ENCODE measurements around the gene ZFYVE27.

ZFYVE27 gene

GRCh38 chr10:97778452-97779302 is 41.7 kb downstream of the ZFYVE27 start:
- DNase-seq (ENCODE audit: low spot score), result no peak
- Mint-ChIP-seq H3K27ac (no peak overlapping the region), H3K27me3 (ENCODE audit: low read depth) (peaks cover 4% of the 10 kb centered on the region), H3K4me1 (ENCODE audit: low read depth) (peaks cover 6% of the 10 kb centered on the region), H3K9me3 (no peaks in the 10 kb centered on the region), H3K4me3 (no peak overlapping the region), H3K36me3 (ENCODE audit: low read depth) (no peaks in the 10 kb centered on the region)

DNA sequence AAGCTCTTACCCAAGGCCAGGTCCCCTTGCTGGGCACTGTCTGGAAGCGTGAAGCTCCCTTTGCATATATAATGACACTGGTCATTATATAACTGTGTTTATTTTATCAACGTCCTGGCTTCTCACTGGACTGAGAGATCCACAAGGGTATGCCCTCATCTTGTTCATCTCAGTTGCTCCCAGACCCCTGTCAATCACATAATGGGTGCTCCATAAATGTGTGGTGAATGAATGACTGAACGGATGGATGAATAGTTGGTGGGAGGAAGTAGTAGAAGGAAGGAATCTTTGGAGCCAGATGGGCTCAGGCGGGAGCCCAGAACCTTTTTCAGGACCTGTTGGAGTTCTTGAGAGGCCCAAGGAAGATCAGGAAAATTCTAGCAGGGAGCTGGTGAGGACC is 42.6 kb downstream of the ZFYVE27 start:
- no peak overlapping the region for H3K27ac Mint-ChIP-seq
- no peak for DNase-seq (ENCODE audit: low spot score)
- H3K36me3 Mint-ChIP-seq (ENCODE audit: low read depth), result no peaks in the 10 kb centered on the region
- H3K4me1 Mint-ChIP-seq (ENCODE audit: low read depth), result peaks cover 6% of the 10 kb centered on the region
- H3K4me3 Mint-ChIP-seq, result no peak overlapping the region
- no peaks in the 10 kb centered on the region for H3K27me3 Mint-ChIP-seq (ENCODE audit: low read depth)
- H3K9me3 Mint-ChIP-seq, result no peaks in the 10 kb centered on the region

GRCh38 chr10:97779975-97780374 is 43.0 kb downstream of the ZFYVE27 start:
- Mint-ChIP-seq H3K27me3 (ENCODE audit: low read depth) (no peaks in the 10 kb centered on the region), H3K36me3 (ENCODE audit: low read depth) (no peaks in the 10 kb centered on the region), H3K4me1 (ENCODE audit: low read depth) (peaks cover 6% of the 10 kb centered on the region), H3K27ac (no peak overlapping the region), H3K9me3 (no peaks in the 10 kb centered on the region), H3K4me3 (no peak overlapping the region)
- DNase-seq (ENCODE audit: low spot score), result no peak

DNA sequence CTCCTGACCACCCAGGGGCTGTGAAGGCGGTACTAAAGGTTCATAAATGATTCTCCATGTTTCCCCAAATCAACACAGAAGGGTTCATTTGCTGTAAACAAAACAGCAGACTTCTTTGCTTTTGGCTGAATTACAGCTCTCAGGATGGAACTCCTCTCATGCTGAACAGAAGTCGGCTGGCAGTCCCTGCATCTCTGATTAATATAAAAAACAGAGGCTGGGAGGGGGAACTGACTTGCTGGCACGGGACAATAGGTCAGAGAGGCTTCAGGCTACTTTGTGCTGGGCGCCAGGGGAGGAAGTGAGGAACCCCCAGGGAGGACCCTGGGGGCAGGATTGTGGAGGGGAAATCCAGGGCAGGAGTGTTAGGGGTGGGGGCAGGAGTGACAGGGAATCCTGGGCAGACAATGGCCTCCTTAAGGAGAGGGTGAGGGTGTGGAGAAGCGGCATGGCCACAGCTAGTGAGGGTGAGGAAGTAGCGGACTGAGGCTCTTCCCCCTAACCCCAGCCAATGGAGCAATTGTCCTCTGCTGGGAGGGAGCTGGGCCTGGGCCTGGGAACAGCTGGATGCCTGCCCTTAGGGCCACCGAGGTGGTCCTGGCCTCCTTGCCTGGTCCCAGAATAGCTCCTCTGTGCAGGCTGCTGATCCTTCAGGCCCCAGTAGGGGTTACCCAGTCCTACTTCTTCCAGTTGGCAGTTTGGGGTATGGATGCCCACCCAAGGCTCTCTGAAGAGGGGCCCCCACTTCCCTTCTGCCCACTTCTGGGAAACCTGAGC is 44.1 kb downstream of the ZFYVE27 start:
- H3K27me3 Mint-ChIP-seq (ENCODE audit: low read depth), result no peaks in the 10 kb centered on the region

GRCh38 chr10:97781618-97782331 is 44.8 kb downstream of the ZFYVE27 start:
- H3K4me1 Mint-ChIP-seq (ENCODE audit: low read depth), result peaks cover 6% of the 10 kb centered on the region
- DNase-seq (ENCODE audit: low spot score), result no peak
- H3K9me3 Mint-ChIP-seq, result no peaks in the 10 kb centered on the region
- H3K27me3 Mint-ChIP-seq (ENCODE audit: low read depth), result no peaks in the 10 kb centered on the region
- H3K36me3 Mint-ChIP-seq (ENCODE audit: low read depth), result no peaks in the 10 kb centered on the region
- H3K4me3 Mint-ChIP-seq, result no peak overlapping the region
- H3K27ac Mint-ChIP-seq, result no peak overlapping the region

More for the DNA sequence above, 44.1 kb downstream of the ZFYVE27 start:
- Mint-ChIP-seq H3K36me3 (ENCODE audit: low read depth) (no peaks in the 10 kb centered on the region), H3K4me1 (ENCODE audit: low read depth) (peaks cover 6% of the 10 kb centered on the region), H3K4me3 (no peak overlapping the region), H3K27ac (no peak overlapping the region), H3K9me3 (no peaks in the 10 kb centered on the region)
- DNase-seq (ENCODE audit: low spot score), result no peak

GRCh38 chr10:97782455-97783228 is 45.7 kb downstream of the ZFYVE27 start:
- H3K27ac Mint-ChIP-seq, result no peak overlapping the region
- no peaks in the 10 kb centered on the region for H3K36me3 Mint-ChIP-seq (ENCODE audit: low read depth)
- no peaks in the 10 kb centered on the region for H3K9me3 Mint-ChIP-seq
- no peak overlapping the region for H3K4me3 Mint-ChIP-seq
- DNase-seq (ENCODE audit: low spot score), result no peak
- no peaks in the 10 kb centered on the region for H3K27me3 Mint-ChIP-seq (ENCODE audit: low read depth)
- peaks cover 6% of the 10 kb centered on the region for H3K4me1 Mint-ChIP-seq (ENCODE audit: low read depth)

- peaks cover 9% of the 10 kb centered on the region for H3K27me3 Mint-ChIP-seq (ENCODE audit: low read depth)
- no peak overlapping the region for H3K4me3 Mint-ChIP-seq
- no peak overlapping the region for H3K27ac Mint-ChIP-seq
- no peaks in the 10 kb centered on the region for H3K36me3 Mint-ChIP-seq (ENCODE audit: low read depth)
- no peak for DNase-seq (ENCODE audit: low spot score)
- no peaks in the 10 kb centered on the region for H3K9me3 Mint-ChIP-seq
- H3K4me1 Mint-ChIP-seq (ENCODE audit: low read depth), result peaks cover 6% of the 10 kb centered on the region
These were observed 47.4 kb downstream of the ZFYVE27 start for GRCh38 chr10:97784200-97784810.

- H3K4me3 Mint-ChIP-seq, result no peak overlapping the region
- peaks cover 6% of the 10 kb centered on the region for H3K4me1 Mint-ChIP-seq (ENCODE audit: low read depth)
- H3K27ac Mint-ChIP-seq, result no peak overlapping the region
These were observed 48.3 kb downstream of the ZFYVE27 start for GRCh38 chr10:97785231-97785630.

DNA sequence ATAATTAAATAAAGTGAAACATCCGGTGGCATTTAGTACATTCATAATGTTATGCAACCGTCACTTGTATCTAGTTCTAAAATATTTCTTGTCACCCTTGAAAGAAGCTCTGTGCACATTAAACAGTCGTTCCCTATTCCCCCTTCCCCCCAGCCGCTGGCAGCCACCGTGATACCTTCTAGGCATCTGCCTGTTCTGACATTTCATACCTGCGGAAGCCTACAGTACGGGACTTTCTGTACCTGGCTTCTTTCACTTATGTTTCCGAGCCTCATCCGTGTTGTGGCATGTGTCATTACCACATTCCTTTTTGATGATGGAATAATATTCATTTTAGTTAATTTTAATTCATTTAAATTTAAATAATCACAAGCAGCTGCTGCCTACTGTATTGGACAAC is 48.8 kb downstream of the ZFYVE27 start:
- no peaks in the 10 kb centered on the region for H3K9me3 Mint-ChIP-seq
- H3K36me3 Mint-ChIP-seq (ENCODE audit: low read depth), result no peaks in the 10 kb centered on the region
- no peak overlapping the region for H3K4me3 Mint-ChIP-seq
- peaks cover 6% of the 10 kb centered on the region for H3K4me1 Mint-ChIP-seq (ENCODE audit: low read depth)
- no peak overlapping the region for H3K27ac Mint-ChIP-seq
- peaks cover 13% of the 10 kb centered on the region for H3K27me3 Mint-ChIP-seq (ENCODE audit: low read depth)
- DNase-seq (ENCODE audit: low spot score), result no peak

More at GRCh38 chr10:97785231-97785630, 48.3 kb downstream of the ZFYVE27 start:
- Mint-ChIP-seq H3K27me3 (ENCODE audit: low read depth) (peaks cover 13% of the 10 kb centered on the region), H3K9me3 (no peaks in the 10 kb centered on the region), H3K36me3 (ENCODE audit: low read depth) (no peaks in the 10 kb centered on the region)
- no peak for DNase-seq (ENCODE audit: low spot score)

DNA sequence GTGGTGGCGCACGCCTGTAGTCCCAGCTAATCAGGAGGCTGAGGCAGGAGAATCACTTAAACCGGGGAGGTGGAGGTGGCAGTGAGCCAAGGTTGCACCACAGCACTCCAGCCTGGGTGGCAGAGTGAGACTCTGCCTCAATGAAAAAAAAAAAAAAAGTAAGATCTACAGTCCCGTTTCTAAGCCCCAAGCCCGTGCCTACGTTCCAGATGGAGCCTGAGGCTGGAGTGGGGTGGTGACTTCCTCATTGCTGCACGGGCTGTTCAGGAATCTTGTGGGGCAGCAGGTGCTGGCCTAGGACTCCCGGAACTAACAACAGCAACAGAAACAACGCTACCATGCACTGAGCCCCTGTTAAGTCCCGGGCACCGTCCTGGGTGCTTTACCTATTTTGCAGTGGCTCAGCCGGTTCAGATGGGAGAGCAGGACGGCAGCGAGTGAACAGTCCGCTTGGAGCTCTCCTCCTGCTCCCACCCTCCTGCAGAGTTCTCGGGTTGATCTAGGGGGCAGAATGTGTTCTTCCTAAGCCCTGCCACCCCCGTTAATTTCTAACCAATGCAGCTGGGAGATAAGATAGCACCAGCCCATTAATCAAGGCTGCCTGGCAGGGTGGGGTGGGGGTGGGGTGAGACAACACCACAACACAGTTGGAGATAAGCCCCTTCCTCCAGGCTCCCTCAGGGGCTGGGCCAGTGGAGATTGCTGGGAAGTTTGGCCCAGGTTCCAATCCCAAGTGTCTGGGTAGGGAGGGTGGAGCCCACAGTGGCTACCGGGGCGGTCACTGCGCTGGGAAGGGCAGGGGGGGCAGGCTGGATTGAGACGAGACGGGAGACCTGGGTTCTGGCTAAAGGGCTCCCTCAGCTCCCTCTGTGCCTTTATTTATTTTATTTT is 51.9 kb downstream of the ZFYVE27 start:
- H3K27ac Mint-ChIP-seq, result no peak overlapping the region
- peaks cover 13% of the 10 kb centered on the region for H3K27me3 Mint-ChIP-seq (ENCODE audit: low read depth)
- H3K4me3 Mint-ChIP-seq, result no peak overlapping the region
- DNase-seq (ENCODE audit: low spot score), result no peak
- H3K4me1 Mint-ChIP-seq (ENCODE audit: low read depth), result peaks cover 5% of the 10 kb centered on the region
- no peaks in the 10 kb centered on the region for H3K36me3 Mint-ChIP-seq (ENCODE audit: low read depth)
- H3K9me3 Mint-ChIP-seq, result no peaks in the 10 kb centered on the region

GRCh38 chr10:97789770-97790397 is 53.0 kb downstream of the ZFYVE27 start:
- no peaks in the 10 kb centered on the region for H3K9me3 Mint-ChIP-seq
- no peak overlapping the region for H3K27ac Mint-ChIP-seq
- DNase-seq (ENCODE audit: low spot score), result no peak
- H3K4me1 Mint-ChIP-seq (ENCODE audit: low read depth), result peaks cover 6% of the 10 kb centered on the region
- H3K4me3 Mint-ChIP-seq, result no peak overlapping the region
- H3K36me3 Mint-ChIP-seq (ENCODE audit: low read depth), result no peaks in the 10 kb centered on the region
- peaks cover 13% of the 10 kb centered on the region for H3K27me3 Mint-ChIP-seq (ENCODE audit: low read depth)

Data from T-helper 2 cell treated with Interferon-gamma antibody and Interleukin-4, amounts not matched to agents 5 μg/mL and 100 μg/mL, for 36 hours (primary cell).